Right atrium auricular region (tissue), 2 donors: Measurements from ENCODE around the gene CD300LG. TPM values are rescaled to one million over a fixed set of nuclear protein-coding genes. Genes with fewer than 3 reads are reported as not detected.
"Not testable (repeated sequence)": the region's sequence is repeated elsewhere in the genome, so short reads cannot be mapped to it uniquely, and the experiment has no call there.

ENCODE experiments used
- DNase-seq: peaks from one replicate; pipeline ENCODE4 v3.0.0-alpha.2; 2019; ENCODE audit warnings: low spot score
- H3K27ac ChIP-seq, 2 donors: fragments of 200-600 bp; sonication (generic); 1 replicate in 1 of 2; 2 replicates in 1 of 2; pipeline ENCODE4 v1.5.1; 2016 to 2019
- H3K27me3 ChIP-seq, 2 donors: fragments of 200-600 bp; sonication (generic); one replicate each; pipeline versions ENCODE4 v1.5.1 to v1.6.0; 2017 to 2019
- H3K36me3 ChIP-seq: fragments of 200-600 bp; sonication (generic); one replicate; pipeline ENCODE4 v1.5.1; 2016
- H3K4me1 ChIP-seq, 2 donors: fragments of 200-600 bp; sonication (generic); one replicate each; pipeline versions ENCODE4 v1.5.1 to v1.6.0; 2017 to 2019
- H3K4me3 ChIP-seq, 2 donors: fragments of 200-600 bp; sonication (generic); 1 replicate in 1 of 2; 2 replicates in 1 of 2; pipeline ENCODE4 v1.5.1; 2017 to 2019; ENCODE audit warnings: mild to moderate bottlenecking in 1 of 2, moderate library complexity in 1 of 2
- H3K9me3 ChIP-seq, 2 donors: fragments of 200-600 bp; sonication (generic); one replicate each; pipeline ENCODE4 v1.5.1; 2019
- CTCF ChIP-seq, 2 donors: fragments of 200-600 bp; sonication (generic); IDR thresholded peaks; one replicate each; pipeline ENCODE4 v1.5.1; 2019; ENCODE audit warnings: antibody characterized with exemption in 2 of 2
- total RNA-seq, 2 donors: library from RNA; depleted of rRNA; stranded (reverse); fragments of >200 nt; gene quantifications; one replicate each; pipeline ENCODE4 v1.1.0, GENCODE V29; 2016

CD300LG gene
- total RNA-seq, 2 donors from 2014 or later = 11.8 to 30.4 TPM

GRCh38 chr17:43861960-43862359 lies 15.0 kb downstream of the CD300LG start:
- no peaks in the 10 kb centered on the region for H3K27me3 ChIP-seq
- no peak for DNase-seq
- no peaks in the 10 kb centered on the region for H3K36me3 ChIP-seq
- TF ChIP-seq CTCF (IDR thresholded peaks at IDR 0.05) = no peak
- H3K27ac ChIP-seq = peak overlapping the region; percentile 64 to 76
- H3K4me1 ChIP-seq = peaks cover 0 to 48% of the 10 kb centered on the region in 2 donors
- no peak overlapping the region for H3K4me3 ChIP-seq
- H3K9me3 ChIP-seq = no peaks in the 10 kb centered on the region

- H3K4me1 ChIP-seq = peaks cover 0 to 31% of the 10 kb centered on the region in 2 donors
- no peak overlapping the region for H3K27ac ChIP-seq
- no peaks in the 10 kb centered on the region for H3K9me3 ChIP-seq
- TF ChIP-seq CTCF (IDR thresholded peaks at IDR 0.05) = no peak
- H3K4me3 ChIP-seq = no peak overlapping the region
- DNase-seq = no peak
- H3K36me3 ChIP-seq = no peaks in the 10 kb centered on the region
- H3K27me3 ChIP-seq = no peaks in the 10 kb centered on the region
Measured at GRCh38 chr17:43864161-43864984, 17.4 kb downstream of the CD300LG start.

GRCh38 chr17:43868226-43868994 lies 21.4 kb downstream of the CD300LG start:
- Histone ChIP-seq H3K9me3 (no peaks in the 10 kb centered on the region), H3K4me1 (peaks cover 0 to 11% of the 10 kb centered on the region in 2 donors), H3K36me3 (no peaks in the 10 kb centered on the region), H3K4me3 (no peak overlapping the region), H3K27ac (no peak overlapping the region), H3K27me3 (no peaks in the 10 kb centered on the region)
- no peak for TF ChIP-seq CTCF (IDR thresholded peaks at IDR 0.05)
- no peak for DNase-seq

- DNase-seq, H3K9me3 ChIP-seq: not testable (repeated sequence)
Measured at GRCh38 chr17:43869031-43869430, 22.1 kb downstream of the CD300LG start.

GRCh38 chr17:43871946-43872690 lies 25.1 kb downstream of the CD300LG start:
- Histone ChIP-seq H3K36me3 (no peaks in the 10 kb centered on the region), H3K4me3 (peak overlapping the region; percentile 9 to 26), H3K4me1 (peaks cover 0 to 25% of the 10 kb centered on the region in 2 donors), H3K27me3 (no peaks in the 10 kb centered on the region), H3K27ac (peak overlapping the region; percentile 77 to 87), H3K9me3 (no peaks in the 10 kb centered on the region)
- no peak for DNase-seq
- no peak for TF ChIP-seq CTCF (IDR thresholded peaks at IDR 0.05)

More at GRCh38 chr17:43869031-43869430, 22.1 kb downstream of the CD300LG start:
- not testable (repeated sequence) for H3K4me3 ChIP-seq, H3K36me3 ChIP-seq, H3K27me3 ChIP-seq, H3K27ac ChIP-seq
- H3K4me1 ChIP-seq = peaks cover 0 to 11% of the 10 kb centered on the region in 2 donors
